Measurements from ENCODE around the gene ACOX3.

DNA sequence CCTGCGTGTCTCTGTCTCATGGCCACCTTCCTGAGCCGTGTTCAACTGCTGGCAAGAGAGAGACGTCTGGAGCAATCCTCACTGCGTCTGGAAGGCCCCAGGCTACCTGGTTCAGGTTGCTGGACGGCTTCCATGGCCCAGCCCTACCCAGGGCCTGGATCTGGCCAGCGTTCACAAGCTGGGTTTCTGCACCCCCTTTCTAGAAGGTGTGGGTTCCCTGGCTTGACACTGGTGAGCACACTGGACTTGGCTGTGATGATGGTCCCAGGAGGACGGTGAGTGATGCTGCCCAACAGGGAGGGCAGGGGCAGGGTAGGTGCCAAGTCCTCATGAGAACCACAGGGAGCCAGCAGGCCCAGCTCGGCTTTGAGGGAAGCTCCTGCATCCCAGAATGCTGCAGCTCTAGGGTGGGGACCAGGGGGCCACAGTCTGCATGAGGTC lies 107.6 kb downstream of the ACOX3 start:
- TF ChIP-seq, protein P1, sequence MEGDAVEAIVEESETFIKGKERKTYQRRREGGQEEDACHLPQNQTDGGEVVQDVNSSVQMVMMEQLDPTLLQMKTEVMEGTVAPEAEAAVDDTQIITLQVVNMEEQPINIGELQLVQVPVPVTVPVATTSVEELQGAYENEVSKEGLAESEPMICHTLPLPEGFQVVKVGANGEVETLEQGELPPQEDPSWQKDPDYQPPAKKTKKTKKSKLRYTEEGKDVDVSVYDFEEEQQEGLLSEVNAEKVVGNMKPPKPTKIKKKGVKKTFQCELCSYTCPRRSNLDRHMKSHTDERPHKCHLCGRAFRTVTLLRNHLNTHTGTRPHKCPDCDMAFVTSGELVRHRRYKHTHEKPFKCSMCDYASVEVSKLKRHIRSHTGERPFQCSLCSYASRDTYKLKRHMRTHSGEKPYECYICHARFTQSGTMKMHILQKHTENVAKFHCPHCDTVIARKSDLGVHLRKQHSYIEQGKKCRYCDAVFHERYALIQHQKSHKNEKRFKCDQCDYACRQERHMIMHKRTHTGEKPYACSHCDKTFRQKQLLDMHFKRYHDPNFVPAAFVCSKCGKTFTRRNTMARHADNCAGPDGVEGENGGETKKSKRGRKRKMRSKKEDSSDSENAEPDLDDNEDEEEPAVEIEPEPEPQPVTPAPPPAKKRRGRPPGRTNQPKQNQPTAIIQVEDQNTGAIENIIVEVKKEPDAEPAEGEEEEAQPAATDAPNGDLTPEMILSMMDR (conservative IDR thresholded peaks at IDR 0.05): no peak
- TF ChIP-seq EZH2 (IDR thresholded peaks at IDR 0.05; ENCODE audit: low read depth): no peak
